Hepatocyte (in vitro differentiated cells): ENCODE data around the gene RNF34.

Experiments
- EZH2 ChIP-seq: fragments of 200-600 bp; sonication (generic); IDR thresholded peaks from 2 replicates; pipeline ENCODE4 v1.6.1; 2016; ENCODE audit warnings: antibody characterized with exemption, mild to moderate bottlenecking, borderline replicate concordance
- TF ChIP-seq, protein P1 (sequence below): fragments of 200-600 bp; sonication (generic); IDR thresholded peaks from 2 replicates; pipeline ENCODE4 v1.5.1; 2016; ENCODE audit warnings: antibody characterized with exemption, mild to moderate bottlenecking; ENCODE audit not compliant: poor library complexity

DNA sequence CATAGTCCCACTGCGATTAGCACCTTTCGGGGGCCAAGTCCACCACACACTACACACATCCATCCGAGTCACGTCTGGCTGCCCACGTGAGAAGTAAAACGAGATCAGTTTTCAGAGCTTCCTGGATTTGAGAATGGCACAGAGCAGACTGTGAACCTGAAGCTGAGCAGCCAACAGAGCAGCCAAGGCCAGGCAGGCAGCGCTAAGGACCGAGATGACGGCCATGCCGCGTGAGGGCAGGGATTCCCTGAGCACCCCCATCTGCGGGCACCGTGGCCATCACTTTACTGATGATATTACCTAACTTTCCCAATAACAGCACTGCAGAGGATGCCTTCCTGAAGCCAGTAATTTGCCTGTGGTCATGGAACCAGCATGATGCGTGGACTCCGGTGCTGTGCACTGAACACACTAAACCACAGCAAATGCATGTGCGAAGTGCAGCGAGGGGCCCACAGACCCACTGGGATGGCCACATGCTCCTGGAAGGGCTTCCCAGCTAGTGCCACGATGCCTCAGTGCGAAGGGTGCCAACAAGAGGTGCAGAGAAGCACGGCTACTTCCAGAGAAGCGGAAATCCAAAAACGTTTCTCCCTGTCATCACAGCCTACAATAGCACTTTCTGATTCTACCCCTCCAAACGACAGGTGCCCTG is 56.0 kb downstream of the RNF34 start:
- TF ChIP-seq, protein P1, sequence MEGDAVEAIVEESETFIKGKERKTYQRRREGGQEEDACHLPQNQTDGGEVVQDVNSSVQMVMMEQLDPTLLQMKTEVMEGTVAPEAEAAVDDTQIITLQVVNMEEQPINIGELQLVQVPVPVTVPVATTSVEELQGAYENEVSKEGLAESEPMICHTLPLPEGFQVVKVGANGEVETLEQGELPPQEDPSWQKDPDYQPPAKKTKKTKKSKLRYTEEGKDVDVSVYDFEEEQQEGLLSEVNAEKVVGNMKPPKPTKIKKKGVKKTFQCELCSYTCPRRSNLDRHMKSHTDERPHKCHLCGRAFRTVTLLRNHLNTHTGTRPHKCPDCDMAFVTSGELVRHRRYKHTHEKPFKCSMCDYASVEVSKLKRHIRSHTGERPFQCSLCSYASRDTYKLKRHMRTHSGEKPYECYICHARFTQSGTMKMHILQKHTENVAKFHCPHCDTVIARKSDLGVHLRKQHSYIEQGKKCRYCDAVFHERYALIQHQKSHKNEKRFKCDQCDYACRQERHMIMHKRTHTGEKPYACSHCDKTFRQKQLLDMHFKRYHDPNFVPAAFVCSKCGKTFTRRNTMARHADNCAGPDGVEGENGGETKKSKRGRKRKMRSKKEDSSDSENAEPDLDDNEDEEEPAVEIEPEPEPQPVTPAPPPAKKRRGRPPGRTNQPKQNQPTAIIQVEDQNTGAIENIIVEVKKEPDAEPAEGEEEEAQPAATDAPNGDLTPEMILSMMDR = no peak
- TF ChIP-seq EZH2 = no peak
